B cell (primary cell): Measurements from ENCODE around the gene COG7. TPM values are rescaled to one million over a fixed set of nuclear protein-coding genes. Genes with fewer than 3 reads are reported as not detected.

ENCODE experiments used
- ATAC-seq: fragments of 200-7000 bp; cut with Tn5 transposase; one replicate; pipeline ENCODE4 v1.10.0; 2021; ENCODE audit warnings: low read depth, mild to moderate bottlenecking, moderate number of reproducible peaks, moderate library complexity
- CTCF ChIA-PET: fragments of 350-600 bp; sonication (Branson Sonifier 250); formaldehyde crosslinking; loops from one replicate; lab custom pipeline; 2021; ENCODE audit warnings: antibody characterized with exemption, inconsistent platforms; lab: Charles Lee
- POLR2A ChIA-PET: fragments of 350-600 bp; sonication (Branson Sonifier 250); formaldehyde crosslinking; loops from one replicate; lab custom pipeline; 2021; ENCODE audit warnings: antibody characterized with exemption; lab: Charles Lee
- DNase-seq: peaks from one replicate; pipeline ENCODE4 v3.0.0; 2013
- H2AFZ ChIP-seq: 2 replicates; pipeline ENCODE4 v1.6.1; 2012; ENCODE audit warnings: mild to moderate bottlenecking, low read depth, low read length; ENCODE audit not compliant: insufficient read depth, poor library complexity, severe bottlenecking
- H3K27ac ChIP-seq, 2 donors: 1 replicate in 1 of 2; 2 replicates in 1 of 2; pipeline ENCODE4 v1.5.1; 2012 to 2013; ENCODE audit warnings: low read length in 2 of 2, mild to moderate bottlenecking in 2 of 2, moderate library complexity in 1 of 2
- H3K27me3 ChIP-seq, 4 experiments: fragments of 200-600 bp in 1 of 4; sonication (generic) in 1 of 4; replicated peaks in 1 of 4; 1 replicate in 2 of 4; 2 replicates in 2 of 4; pipeline versions ENCODE4 v1.6.1 to v1.7.0; 2013 to 2016; ENCODE audit warnings: low read length in 3 of 4, mild to moderate bottlenecking in 2 of 4, mixed read lengths in 1 of 4, moderate library complexity in 1 of 4; ENCODE audit not compliant: insufficient read depth in 4 of 4, control insufficient read depth in 3 of 4; ENCODE audit errors: control extremely low read depth in 1 of 4
- H3K36me3 ChIP-seq, 2 experiments: replicated peaks in 1 of 2; 1 replicate in 1 of 2; 2 replicates in 1 of 2; pipeline versions ENCODE4 v1.6.1 to v1.7.1; 2013; ENCODE audit warnings: low read length in 1 of 2; ENCODE audit not compliant: insufficient read depth in 2 of 2, control insufficient read depth in 1 of 2; ENCODE audit errors: control extremely low read depth in 1 of 2, extremely low read depth in 1 of 2
- H3K4me1 ChIP-seq, 2 donors: fragments of 200-600 bp in 1 of 2; sonication (generic) in 1 of 2; 1 replicate in 1 of 2; 2 replicates in 1 of 2; pipeline versions ENCODE4 v1.5.1 to v1.6.1; 2013 to 2017; ENCODE audit warnings: low read length in 2 of 2; ENCODE audit not compliant: control insufficient read depth in 2 of 2, insufficient read depth in 2 of 2
- H3K4me2 ChIP-seq: replicated peaks from 2 replicates; pipeline ENCODE3; 2012; ENCODE audit warnings: mild to moderate bottlenecking, low read depth, low read length; ENCODE audit not compliant: poor library complexity, severe bottlenecking
- H3K4me3 ChIP-seq, 5 experiments: fragments of 200-600 bp in 1 of 5; sonication (generic) in 1 of 5; 1 replicate in 3 of 5; 2 replicates in 2 of 5; pipeline versions ENCODE4 v1.5.1 to v1.7.0; 2011 to 2016; ENCODE audit warnings: low read length in 4 of 5, mild to moderate bottlenecking in 4 of 5, low read depth in 2 of 5, control low read depth in 1 of 5, moderate library complexity in 1 of 5; ENCODE audit not compliant: insufficient read depth in 1 of 5; ENCODE audit errors: control extremely low read depth in 1 of 5, extremely low read depth in 1 of 5
- H3K79me2 ChIP-seq: fragments of 200-600 bp; sonication (generic); one replicate; pipeline ENCODE4 v1.6.0; 2016; ENCODE audit warnings: low read length; ENCODE audit not compliant: control insufficient read depth, insufficient read depth
- H3K9ac ChIP-seq: fragments of 200-600 bp; sonication (generic); 2 replicates; pipeline ENCODE4 v1.6.1; 2017; ENCODE audit warnings: mild to moderate bottlenecking, low read length, moderate library complexity
- H3K9me3 ChIP-seq, 3 donors: one replicate each; pipeline versions ENCODE4 v1.6.1 to v1.7.1; 2013; ENCODE audit warnings: low read length in 2 of 3; ENCODE audit not compliant: control insufficient read depth in 2 of 3, insufficient read depth in 1 of 3; ENCODE audit errors: control extremely low read depth in 1 of 3
- H4K20me1 ChIP-seq: 2 replicates; pipeline ENCODE4 v1.6.0; 2012; ENCODE audit warnings: mild to moderate bottlenecking, low read length; ENCODE audit not compliant: insufficient read depth, control insufficient read depth, poor library complexity, severe bottlenecking
- H3K27ac Mint-ChIP-seq: one replicate; pipeline ENCODE4 v1.8.0; 2021; ENCODE audit warnings: mixed read lengths
- H3K27me3 Mint-ChIP-seq: one replicate; pipeline ENCODE4 v1.8.0; 2021; ENCODE audit warnings: mixed read lengths
- H3K4me1 Mint-ChIP-seq: one replicate; pipeline ENCODE4 v1.8.0; 2021; ENCODE audit warnings: mixed read lengths
- H3K4me3 Mint-ChIP-seq: one replicate; pipeline ENCODE4 v1.8.0; 2021; ENCODE audit warnings: mixed read lengths
- H3K9me3 Mint-ChIP-seq: one replicate; pipeline ENCODE4 v1.8.0; 2022; ENCODE audit warnings: mixed read lengths; ENCODE audit not compliant: insufficient read depth
- EZH2 ChIP-seq: IDR thresholded peaks from 2 replicates; pipeline ENCODE4 v1.6.1; 2012; ENCODE audit warnings: borderline replicate concordance, low read depth, mild to moderate bottlenecking, moderate library complexity, low read length; ENCODE audit not compliant: insufficient read depth, poor library complexity, severe bottlenecking
- WGBS: methylation state at CpG from one replicate; pipeline ENCODE4 v1.1.5; 2013; ENCODE audit warnings: missing lambda C conversion rate; ENCODE audit not compliant: insufficient coverage; 5-methylcytosine and 5-hydroxymethylcytosine counted together
- intact Hi-C: fragments of 100-400 bp; cut with micrococcal nuclease; formaldehyde crosslinking; loops from one replicate; pipeline ENCODE4 v1.10.0; 2022
- polyA plus RNA-seq: library from polyadenylated mRNA; depleted of rRNA; stranded (reverse); fragments of >200 nt; gene quantifications from 2 replicates; pipeline ENCODE4 v1.2.3, GENCODE V29; 2012
- total RNA-seq, 2 donors: library from RNA; stranded (reverse); fragments of 120-200 nt in 1 of 2; gene quantifications; 1 replicate in 1 of 2; 2 replicates in 1 of 2; pipeline versions ENCODE4 v1.2.3 to v1.2.4, GENCODE V29; 2013 to 2022
- TF ChIP-seq, protein P1 (sequence below): fragments of 200-600 bp; IDR thresholded peaks from one replicate; pipeline ENCODE4 v1.8.0; 2022; ENCODE audit warnings: antibody characterized with exemption, mild to moderate bottlenecking

COG7 gene
- total and polyA plus RNA-seq, 2 donors (not counting 1 experiment from before 2014, with no cell fraction given), result 21.3 to 37.8 TPM

GRCh38 chr16:23482778-23483177, 29.8 kb upstream of the COG7 start:
- intact Hi-C loops, result no loop called here
- ChIA-PET CTCF (no interaction called here), POLR2A (interaction anchor here (0.6 kb wide), 1 partner anchor 21 kb away, joined by 3 read pairs; no protein-coding TSS in a partner anchor)
- H2AFZ ChIP-seq, result no peak overlapping the region
- H3K27me3 ChIP-seq, result no peaks in the 10 kb centered on the region
- Mint-ChIP-seq H3K27ac (peak overlapping the region; percentile 63), H3K4me1 (peaks cover 3% of the 10 kb centered on the region), H3K4me3 (peak overlapping the region; percentile 11), H3K27me3 (no peaks in the 10 kb centered on the region), H3K9me3 (no peaks in the 10 kb centered on the region)
- H3K36me3 ChIP-seq, result peaks cover 4 to 94% of the 10 kb centered on the region in 2 experiments
- no peak for TF ChIP-seq EZH2
- TF ChIP-seq, protein P1, sequence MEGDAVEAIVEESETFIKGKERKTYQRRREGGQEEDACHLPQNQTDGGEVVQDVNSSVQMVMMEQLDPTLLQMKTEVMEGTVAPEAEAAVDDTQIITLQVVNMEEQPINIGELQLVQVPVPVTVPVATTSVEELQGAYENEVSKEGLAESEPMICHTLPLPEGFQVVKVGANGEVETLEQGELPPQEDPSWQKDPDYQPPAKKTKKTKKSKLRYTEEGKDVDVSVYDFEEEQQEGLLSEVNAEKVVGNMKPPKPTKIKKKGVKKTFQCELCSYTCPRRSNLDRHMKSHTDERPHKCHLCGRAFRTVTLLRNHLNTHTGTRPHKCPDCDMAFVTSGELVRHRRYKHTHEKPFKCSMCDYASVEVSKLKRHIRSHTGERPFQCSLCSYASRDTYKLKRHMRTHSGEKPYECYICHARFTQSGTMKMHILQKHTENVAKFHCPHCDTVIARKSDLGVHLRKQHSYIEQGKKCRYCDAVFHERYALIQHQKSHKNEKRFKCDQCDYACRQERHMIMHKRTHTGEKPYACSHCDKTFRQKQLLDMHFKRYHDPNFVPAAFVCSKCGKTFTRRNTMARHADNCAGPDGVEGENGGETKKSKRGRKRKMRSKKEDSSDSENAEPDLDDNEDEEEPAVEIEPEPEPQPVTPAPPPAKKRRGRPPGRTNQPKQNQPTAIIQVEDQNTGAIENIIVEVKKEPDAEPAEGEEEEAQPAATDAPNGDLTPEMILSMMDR, result no peak
- no peak overlapping the region for H3K4me3 ChIP-seq
- peak overlapping the region in 1 of 2 donors; percentile 59 for H3K27ac ChIP-seq
- ATAC-seq, result peak; percentile 48
- DNase-seq, result peak; percentile 35
- H3K9me3 ChIP-seq, result no peaks in the 10 kb centered on the region
- H3K4me2 ChIP-seq, result no peak overlapping the region
- H3K79me2 ChIP-seq, result peaks cover 76% of the 10 kb centered on the region
- H3K9ac ChIP-seq, result no peak overlapping the region
- no peaks in the 10 kb centered on the region for H3K4me1 ChIP-seq
- WGBS, result 86% methylated on average over 14 of the region's 14 CpGs
- peaks cover 96% of the 10 kb centered on the region for H4K20me1 ChIP-seq

- TF ChIP-seq, protein P1, result no peak
- no peak for TF ChIP-seq EZH2
- peaks cover 10% of the 10 kb centered on the region for H3K4me1 Mint-ChIP-seq
- WGBS, result 98% methylated on average over 4 of the region's 4 CpGs
- no peaks in the 10 kb centered on the region for H3K27me3 Mint-ChIP-seq
- Histone ChIP-seq H3K4me2 (no peak overlapping the region), H3K9ac (no peak overlapping the region), H3K27ac (no peak overlapping the region), H3K27me3 (no peaks in the 10 kb centered on the region), H4K20me1 (peaks cover 96% of the 10 kb centered on the region), H2AFZ (no peak overlapping the region), H3K36me3 (peaks cover 8 to 95% of the 10 kb centered on the region in 2 experiments), H3K4me3 (no peak overlapping the region), H3K79me2 (peaks cover 56% of the 10 kb centered on the region), H3K9me3 (no peaks in the 10 kb centered on the region), H3K4me1 (peaks cover 0 to 5% of the 10 kb centered on the region in 2 donors)
- intact Hi-C loops, result no loop called here
- ATAC-seq (no peak), DNase-seq (no peak)
- H3K9me3 Mint-ChIP-seq, result no peaks in the 10 kb centered on the region
- no peak overlapping the region for H3K4me3 Mint-ChIP-seq
- CTCF ChIA-PET, result interaction anchor here (1.2 to 1.4 kb wide), 3 partner anchors 11 to 45 kb away, joined by 3 to 5 read pairs (median 3); no protein-coding TSS in a partner anchor
- peak overlapping the region; percentile 41 for H3K27ac Mint-ChIP-seq
- POLR2A ChIA-PET, result no interaction called here
These were observed 27.3 kb upstream of the COG7 start for GRCh38 chr16:23480257-23480656.
